HG02763 (cell line): Measurements from ENCODE around the gene JKAMP.

Source experiments
- ATAC-seq: cut with Tn5 transposase; IDR thresholded peaks from one replicate; pipeline ENCODE4 v1.9.1; 2021; ENCODE audit warnings: mild to moderate bottlenecking, moderate library complexity; ENCODE audit not compliant: unreplicated experiment

Gene JKAMP

GRCh38 chr14:59481407-59481806 is 2.9 kb upstream of the JKAMP start:
- ATAC-seq = no peak

- no peak for ATAC-seq
Measured at GRCh38 chr14:59481871-59482540, 2.3 kb upstream of the JKAMP start.

GRCh38 chr14:59482541-59483331 is 1.6 kb upstream of the JKAMP start:
- no peak for ATAC-seq

GRCh38 chr14:59483363-59483762 is 954 bp upstream of the JKAMP start:
- ATAC-seq = no peak

GRCh38 chr14:59484639-59485175 is 390 bp downstream of the JKAMP start:
- peak; percentile 41 for ATAC-seq

GRCh38 chr14:59490756-59491155 is 6.4 kb downstream of the JKAMP start:
- no peak for ATAC-seq

GRCh38 chr14:59492384-59492783 is 8.1 kb downstream of the JKAMP start:
- no peak for ATAC-seq

GRCh38 chr14:59500732-59501131 is 16.4 kb downstream of the JKAMP start:
- ATAC-seq = no peak

GRCh38 chr14:59503256-59503655 is 18.9 kb downstream of the JKAMP start:
- ATAC-seq = no peak

GRCh38 chr14:59507063-59507751 is 22.9 kb downstream of the JKAMP start:
- ATAC-seq = peak; percentile 72

- ATAC-seq = no peak
Measured at GRCh38 chr14:59507752-59508103, 23.4 kb downstream of the JKAMP start.

- ATAC-seq = no peak
Measured at GRCh38 chr14:59509101-59509500, 24.8 kb downstream of the JKAMP start.

- no peak for ATAC-seq
Measured at GRCh38 chr14:59510001-59510400, 25.7 kb downstream of the JKAMP start.

GRCh38 chr14:59510966-59511365 is 26.6 kb downstream of the JKAMP start:
- ATAC-seq = no peak

- ATAC-seq = no peak
Measured at GRCh38 chr14:59511916-59512575, 27.7 kb downstream of the JKAMP start.

- no peak for ATAC-seq
Measured at GRCh38 chr14:59520224-59520623, 35.9 kb downstream of the JKAMP start.

- ATAC-seq = no peak
Measured at GRCh38 chr14:59529189-59529588, 44.9 kb downstream of the JKAMP start.

GRCh38 chr14:59530349-59530748 is 46.0 kb downstream of the JKAMP start:
- ATAC-seq = no peak

- ATAC-seq = no peak
Measured at GRCh38 chr14:59532419-59532818, 48.1 kb downstream of the JKAMP start.

GRCh38 chr14:59534361-59534987 is 50.2 kb downstream of the JKAMP start:
- no peak for ATAC-seq

GRCh38 chr14:59537476-59537875 is 53.2 kb downstream of the JKAMP start:
- ATAC-seq = no peak
